H9 (cell line): ENCODE results near the gene TMEM120B. TPM values are rescaled to one million over a fixed set of nuclear protein-coding genes. Genes with fewer than 3 reads are reported as not detected.

Source experiments
- DNase-seq: peaks from one replicate; pipeline ENCODE4 v3.0.0-alpha.2; 2017
- H2AFZ ChIP-seq: one replicate; pipeline ENCODE4 v1.6.1; 2013; ENCODE audit warnings: mild to moderate bottlenecking, low read length, control low read depth, moderate library complexity
- H2AK5ac ChIP-seq: 2 replicates; pipeline ENCODE4 v1.6.1; 2013; ENCODE audit warnings: low read length, control low read depth, mixed read lengths; ENCODE audit not compliant: insufficient read length
- H2BK120ac ChIP-seq: one replicate; pipeline ENCODE4 v1.6.1; 2013; ENCODE audit warnings: low read depth, mild to moderate bottlenecking, low read length, control low read depth, inconsistent platforms; ENCODE audit not compliant: poor library complexity, severe bottlenecking
- H2BK12ac ChIP-seq: 2 replicates; pipeline ENCODE4 v1.6.1; 2013; ENCODE audit warnings: low read length, control low read depth, mixed read lengths, low read depth; ENCODE audit not compliant: insufficient read length
- H2BK15ac ChIP-seq: 2 replicates; pipeline ENCODE4 v1.6.1; 2013; ENCODE audit warnings: low read depth, low read length, control low read depth
- H2BK20ac ChIP-seq: one replicate; pipeline ENCODE4 v1.6.1; 2013; ENCODE audit warnings: low read depth, mild to moderate bottlenecking, low read length, control low read depth, inconsistent platforms; ENCODE audit not compliant: poor library complexity, severe bottlenecking
- H2BK5ac ChIP-seq: 2 replicates; pipeline ENCODE4 v1.6.1; 2013; ENCODE audit warnings: low read length, control low read depth, mixed read lengths; ENCODE audit not compliant: insufficient read length
- H3K14ac ChIP-seq: 2 replicates; pipeline ENCODE4 v1.6.1; 2013; ENCODE audit warnings: low read length, control low read depth; ENCODE audit not compliant: insufficient read depth
- H3K18ac ChIP-seq: 2 replicates; pipeline ENCODE4 v1.6.1; 2013; ENCODE audit warnings: low read depth, mild to moderate bottlenecking, mixed read lengths, low read length, control low read depth; ENCODE audit not compliant: insufficient read length
- H3K23ac ChIP-seq: 2 replicates; pipeline ENCODE4 v1.6.1; 2013; ENCODE audit warnings: low read length, control low read depth, mixed read lengths, low read depth; ENCODE audit not compliant: insufficient read length
- H3K23me2 ChIP-seq: 2 replicates; pipeline ENCODE4 v1.6.1; 2013; ENCODE audit warnings: low read depth, mild to moderate bottlenecking, mixed read lengths, low read length, control low read depth; ENCODE audit not compliant: insufficient read length, poor library complexity, severe bottlenecking
- H3K27ac ChIP-seq: 2 replicates; pipeline ENCODE4 v1.5.1; 2013; ENCODE audit warnings: low read length, control low read depth, mixed read lengths, low read depth; ENCODE audit not compliant: insufficient read length
- H3K27me3 ChIP-seq: 2 replicates; pipeline ENCODE4 v1.6.1; 2013; ENCODE audit warnings: low read length, control low read depth, inconsistent platforms; ENCODE audit not compliant: insufficient read depth
- H3K4ac ChIP-seq: 2 replicates; pipeline ENCODE4 v1.6.1; 2013; ENCODE audit warnings: low read depth, mild to moderate bottlenecking, control low read depth, inconsistent platforms, low read length, moderate library complexity
- H3K4me1 ChIP-seq: 2 replicates; pipeline ENCODE4 v1.6.1; 2013; ENCODE audit warnings: low read length, control low read depth, inconsistent platforms; ENCODE audit not compliant: insufficient read depth
- H3K4me2 ChIP-seq: 2 replicates; pipeline ENCODE4 v1.6.1; 2013; ENCODE audit warnings: low read length, control low read depth, mixed read lengths; ENCODE audit not compliant: insufficient read length, insufficient read depth
- H3K56ac ChIP-seq: 2 replicates; pipeline ENCODE4 v1.6.1; 2013; ENCODE audit warnings: low read depth, mild to moderate bottlenecking, mixed read lengths, low read length, control low read depth; ENCODE audit not compliant: insufficient read length
- H3K79me1 ChIP-seq: 2 replicates; pipeline ENCODE4 v1.6.1; 2013; ENCODE audit warnings: low read depth, mild to moderate bottlenecking, moderate library complexity, low read length, control low read depth, inconsistent platforms; ENCODE audit not compliant: insufficient read depth, poor library complexity, severe bottlenecking
- H3K79me2 ChIP-seq: 2 replicates; pipeline ENCODE4 v1.6.1; 2013; ENCODE audit warnings: low read length, control low read depth, inconsistent platforms; ENCODE audit not compliant: insufficient read depth
- H3K9ac ChIP-seq: 2 replicates; pipeline ENCODE4 v1.6.1; 2013; ENCODE audit warnings: low read length, control low read depth, mixed read lengths; ENCODE audit not compliant: insufficient read length; ENCODE audit errors: extremely low read depth
- H3K9me3 ChIP-seq: one replicate; pipeline ENCODE4 v1.6.1; 2013; ENCODE audit warnings: low read depth, low read length, inconsistent platforms; ENCODE audit not compliant: control insufficient read depth
- H3T11ph ChIP-seq: one replicate; pipeline ENCODE4 v1.6.1; 2013; ENCODE audit warnings: mild to moderate bottlenecking, low read length, control low read depth, inconsistent platforms
- H4K20me1 ChIP-seq: one replicate; pipeline ENCODE4 v1.6.1; 2013; ENCODE audit not compliant: control insufficient read depth, insufficient read length, insufficient read depth
- H4K5ac ChIP-seq: 2 replicates; pipeline ENCODE4 v1.6.1; 2013; ENCODE audit warnings: low read depth, mild to moderate bottlenecking, mixed read lengths, low read length, control low read depth; ENCODE audit not compliant: insufficient read length
- H4K8ac ChIP-seq: replicated peaks from 2 replicates; pipeline ENCODE4 v1.6.1; 2013; ENCODE audit warnings: low read length, control low read depth, mixed read lengths, low read depth; ENCODE audit not compliant: insufficient read length
- H4K91ac ChIP-seq: 2 replicates; pipeline ENCODE4 v1.6.1; 2013; ENCODE audit warnings: low read depth, mild to moderate bottlenecking, moderate library complexity, mixed read lengths, low read length, control low read depth; ENCODE audit not compliant: insufficient read length
- H3K27ac Mint-ChIP-seq, 3 experiments: 2 replicates in 2 of 3; 3 replicates in 1 of 3; pipeline ENCODE4 v1.8.0; 2020 to 2021; ENCODE audit warnings: mixed read lengths in 3 of 3, mild to moderate bottlenecking in 1 of 3, moderate library complexity in 1 of 3
- H3K27me3 Mint-ChIP-seq: 2 replicates; pipeline ENCODE4 v1.8.0; 2021; ENCODE audit warnings: low read depth, mild to moderate bottlenecking, moderate library complexity, mixed read lengths
- H3K36me3 Mint-ChIP-seq, 3 experiments: 2 replicates in 2 of 3; 3 replicates in 1 of 3; pipeline ENCODE4 v1.8.0; 2020 to 2021; ENCODE audit warnings: low read depth in 3 of 3, mixed read lengths in 3 of 3; ENCODE audit not compliant: insufficient read depth in 1 of 3
- H3K4me1 Mint-ChIP-seq, 2 experiments: 2 replicates each; pipeline ENCODE4 v1.8.0; 2020; ENCODE audit warnings: mixed read lengths in 2 of 2
- H3K4me3 Mint-ChIP-seq, 2 experiments: 2 replicates in 1 of 2; 3 replicates in 1 of 2; pipeline ENCODE4 v1.8.0; 2020 to 2021; ENCODE audit warnings: mild to moderate bottlenecking in 2 of 2, mixed read lengths in 2 of 2, moderate library complexity in 1 of 2
- H3K9me3 Mint-ChIP-seq, 2 experiments: 2 replicates in 1 of 2; 3 replicates in 1 of 2; pipeline ENCODE4 v1.8.0; 2020; ENCODE audit warnings: mild to moderate bottlenecking in 2 of 2, mixed read lengths in 2 of 2, moderate library complexity in 1 of 2
- WGBS: extraction: QIAGEN DNeasy Blood & Tissue Kit; methylation state at CpG from one replicate; pipeline ENCODE4 v1.1.7; 2013; ENCODE audit warnings: missing lambda C conversion rate, low lambda C conversion rate, mixed read lengths; ENCODE audit not compliant: insufficient read length; ENCODE audit errors: extremely low coverage; 5-methylcytosine and 5-hydroxymethylcytosine counted together
- total RNA-seq: library from RNA; stranded (reverse); gene quantifications from 2 replicates; pipeline ENCODE4 v1.2.1, GENCODE V29; 2021
- TF ChIP-seq, protein P1 (sequence below): fragments of 200-600 bp; sonication (generic); conservative IDR thresholded peaks from 3 replicates; pipeline ENCODE4 v1.8.0; 2021; ENCODE audit warnings: antibody characterized with exemption, mild to moderate bottlenecking

Gene TMEM120B
- total RNA-seq, 1 experiment from 2014 or later = 25.8 TPM

DNA sequence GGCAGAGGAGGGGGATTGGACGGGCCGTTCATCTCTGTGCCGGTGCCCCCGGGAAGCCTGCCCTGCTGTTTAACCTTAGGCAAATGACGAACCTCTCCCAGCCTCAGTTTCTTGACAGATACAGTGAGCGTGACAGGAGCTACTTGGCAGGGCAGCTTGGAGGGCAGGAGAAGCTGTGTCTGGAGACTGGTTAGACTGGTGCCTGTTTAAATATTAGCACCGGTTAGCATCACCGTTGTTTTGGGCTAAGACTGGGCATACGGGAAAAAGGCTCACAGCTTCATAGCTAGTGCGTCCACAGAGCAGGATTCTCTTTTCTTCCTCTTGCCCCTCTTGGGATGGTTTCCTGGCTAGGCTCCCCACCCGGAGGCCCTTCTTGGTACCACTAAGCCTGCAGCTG lies 42.3 kb downstream of the TMEM120B start:
- no peak overlapping the region for H3T11ph ChIP-seq
- Mint-ChIP-seq H3K4me3 (no peak overlapping the region), H3K36me3 (peaks cover 11 to 30% (median 13%) of the 10 kb centered on the region in 3 experiments; a peak in 5 of 7 replicates), H3K27ac (0 out of 7 replicates have a peak overlapping the region, but pooled peaks of 1 of the 3 experiments have one; percentile 12), H3K27me3 (no peaks in the 10 kb centered on the region), H3K9me3 (no peaks in the 10 kb centered on the region), H3K4me1 (no peaks in the 10 kb centered on the region)
- H3K27me3 ChIP-seq = no peaks in the 10 kb centered on the region
- no peak for DNase-seq
- no peak overlapping the region for H3K4me2 ChIP-seq
- no CpG with 5 or more reads among the region's 11 CpGs for WGBS
- H4K91ac ChIP-seq = no peak overlapping the region
- no peaks in the 10 kb centered on the region for H3K9me3 ChIP-seq
- no peak overlapping the region for H3K4ac ChIP-seq
- H3K18ac ChIP-seq = no peak overlapping the region
- H4K8ac ChIP-seq = no peak overlapping the region
- H2BK120ac ChIP-seq = no peak overlapping the region
- no peak overlapping the region for H3K23ac ChIP-seq
- H3K14ac ChIP-seq = no peak overlapping the region
- no peak overlapping the region for H2AK5ac ChIP-seq
- H3K56ac ChIP-seq = no peak overlapping the region
- H3K23me2 ChIP-seq = no peaks in the 10 kb centered on the region
- no peak overlapping the region for H3K27ac ChIP-seq
- H3K4me1 ChIP-seq = no peaks in the 10 kb centered on the region
- H2AFZ ChIP-seq = no peak overlapping the region
- TF ChIP-seq, protein P1, sequence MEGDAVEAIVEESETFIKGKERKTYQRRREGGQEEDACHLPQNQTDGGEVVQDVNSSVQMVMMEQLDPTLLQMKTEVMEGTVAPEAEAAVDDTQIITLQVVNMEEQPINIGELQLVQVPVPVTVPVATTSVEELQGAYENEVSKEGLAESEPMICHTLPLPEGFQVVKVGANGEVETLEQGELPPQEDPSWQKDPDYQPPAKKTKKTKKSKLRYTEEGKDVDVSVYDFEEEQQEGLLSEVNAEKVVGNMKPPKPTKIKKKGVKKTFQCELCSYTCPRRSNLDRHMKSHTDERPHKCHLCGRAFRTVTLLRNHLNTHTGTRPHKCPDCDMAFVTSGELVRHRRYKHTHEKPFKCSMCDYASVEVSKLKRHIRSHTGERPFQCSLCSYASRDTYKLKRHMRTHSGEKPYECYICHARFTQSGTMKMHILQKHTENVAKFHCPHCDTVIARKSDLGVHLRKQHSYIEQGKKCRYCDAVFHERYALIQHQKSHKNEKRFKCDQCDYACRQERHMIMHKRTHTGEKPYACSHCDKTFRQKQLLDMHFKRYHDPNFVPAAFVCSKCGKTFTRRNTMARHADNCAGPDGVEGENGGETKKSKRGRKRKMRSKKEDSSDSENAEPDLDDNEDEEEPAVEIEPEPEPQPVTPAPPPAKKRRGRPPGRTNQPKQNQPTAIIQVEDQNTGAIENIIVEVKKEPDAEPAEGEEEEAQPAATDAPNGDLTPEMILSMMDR = no peak
- H3K9ac ChIP-seq = no peak overlapping the region
- H2BK20ac ChIP-seq = no peak overlapping the region
- no peaks in the 10 kb centered on the region for H4K20me1 ChIP-seq
- H2BK5ac ChIP-seq = no peak overlapping the region
- H2BK15ac ChIP-seq = no peak overlapping the region
- no peak overlapping the region for H2BK12ac ChIP-seq
- no peak overlapping the region for H4K5ac ChIP-seq
- H3K79me1 ChIP-seq = no peaks in the 10 kb centered on the region
- H3K79me2 ChIP-seq = no peaks in the 10 kb centered on the region
